GM18526 (cell line): ENCODE measurements around the gene LIPE.

Experiments
- POLR2A ChIP-seq: IDR thresholded peaks from 3 replicates; pipeline ENCODE4 v1.6.1; 2011; ENCODE audit not compliant: insufficient read length; ENCODE audit errors: extremely low read depth

LIPE gene

GRCh38 chr19:42406111-42406510 lies 21.1 kb downstream of the LIPE start:
- TF ChIP-seq POLR2A = no peak

- TF ChIP-seq POLR2A = no peak
Observed at GRCh38 chr19:42403586-42403985, 23.6 kb downstream of the LIPE start.

GRCh38 chr19:42402376-42403116 lies 24.6 kb downstream of the LIPE start:
- TF ChIP-seq POLR2A = no peak

- peak; percentile 30 for TF ChIP-seq POLR2A
Observed at GRCh38 chr19:42401365-42402303, 25.6 kb downstream of the LIPE start.

- TF ChIP-seq POLR2A = no peak
Observed at GRCh38 chr19:42400404-42400803, 26.8 kb downstream of the LIPE start.

- TF ChIP-seq POLR2A = no peak
Observed at GRCh38 chr19:42397263-42398166, 29.7 kb downstream of the LIPE start.

GRCh38 chr19:42396381-42397262 lies 30.6 kb downstream of the LIPE start:
- peak; percentile 90 for TF ChIP-seq POLR2A

GRCh38 chr19:42394751-42395150 lies 32.4 kb downstream of the LIPE start:
- no peak for TF ChIP-seq POLR2A

GRCh38 chr19:42392165-42392564 lies 35.0 kb downstream of the LIPE start:
- TF ChIP-seq POLR2A = no peak

- TF ChIP-seq POLR2A = no peak
Observed at GRCh38 chr19:42389899-42390298, 37.3 kb downstream of the LIPE start, which contains the start of gene CNFN. Gene CNFN (minus strand): TSS chr19:42390297. CDS start chr19:42389037, 1,260 bp downstream.

- no peak for TF ChIP-seq POLR2A
Observed at GRCh38 chr19:42388851-42389489, 38.2 kb downstream of the LIPE start.

GRCh38 chr19:42386974-42387707 lies 40.0 kb downstream of the LIPE start:
- TF ChIP-seq POLR2A = no peak

GRCh38 chr19:42380155-42380554 lies 47.0 kb downstream of the LIPE start:
- no peak for TF ChIP-seq POLR2A
